NOMO-1 (cell line): ENCODE measurements around the gene C4orf33.
"Not testable (repeated sequence)": the region's sequence is repeated elsewhere in the genome, so short reads cannot be mapped to it uniquely, and the experiment has no call there.

ENCODE experiments used
- DNase-seq, 2 experiments: peaks; one replicate each; lab custom pipeline; 2025; ENCODE audit not compliant: unreplicated experiment in 2 of 2; lab: John Stamatoyannopoulos, UW

C4orf33 gene

GRCh38 chr4:129126614-129127013, 30.7 kb downstream of the C4orf33 start:
- not testable (repeated sequence) for DNase-seq

- DNase-seq, result no peak
Observed at GRCh38 chr4:129129143-129129542, 33.2 kb downstream of the C4orf33 start.

GRCh38 chr4:129131343-129131742, 35.4 kb downstream of the C4orf33 start:
- no peak for DNase-seq

GRCh38 chr4:129136433-129136832, 40.5 kb downstream of the C4orf33 start:
- no peak for DNase-seq

GRCh38 chr4:129138810-129139496, 43.0 kb downstream of the C4orf33 start:
- DNase-seq, result no peak

- no peak for DNase-seq
Observed at GRCh38 chr4:129140521-129140920, 44.6 kb downstream of the C4orf33 start.

GRCh38 chr4:129143359-129143758, 47.4 kb downstream of the C4orf33 start:
- no peak for DNase-seq

GRCh38 chr4:129144755-129145206, 48.8 kb downstream of the C4orf33 start:
- DNase-seq, result no peak

- DNase-seq, result no peak
Observed at GRCh38 chr4:129145222-129145730, 49.3 kb downstream of the C4orf33 start.

GRCh38 chr4:129146639-129147038, 50.7 kb downstream of the C4orf33 start:
- DNase-seq, result no peak

GRCh38 chr4:129148892-129149291, 52.9 kb downstream of the C4orf33 start:
- DNase-seq, result no peak

GRCh38 chr4:129149906-129150305, 54.0 kb downstream of the C4orf33 start:
- no peak for DNase-seq

GRCh38 chr4:129152350-129152749, 56.4 kb downstream of the C4orf33 start:
- DNase-seq, result no peak

- no peak for DNase-seq
Observed at GRCh38 chr4:129153700-129154099, 57.7 kb downstream of the C4orf33 start.

GRCh38 chr4:129162450-129162849, 66.5 kb downstream of the C4orf33 start:
- DNase-seq, result no peak

- DNase-seq, result no peak
Observed at GRCh38 chr4:129163427-129163826, 67.5 kb downstream of the C4orf33 start.

- DNase-seq, result no peak
Observed at GRCh38 chr4:129164243-129164642, 68.3 kb downstream of the C4orf33 start.
